Measurements from ENCODE around the gene SLC35E4.

Gene SLC35E4

GRCh38 chr22:30691204-30691603 is 55.6 kb downstream of the SLC35E4 start:
- no peak for DNase-seq (ENCODE audit: low spot score)

- DNase-seq (ENCODE audit: low spot score): peak; percentile 16
Measured at GRCh38 chr22:30694171-30694639, 58.6 kb downstream of the SLC35E4 start.

- DNase-seq (ENCODE audit: low spot score): peak; percentile 18
Measured at GRCh38 chr22:30694640-30695350, 59.2 kb downstream of the SLC35E4 start, which contains the start of gene OSBP2. Gene OSBP2, plus strand, starts transcription at chr22:30694874. Its CDS starts 36 bp downstream, at chr22:30694910.

- no peak for DNase-seq (ENCODE audit: low spot score)
Measured at GRCh38 chr22:30695351-30695851, 59.8 kb downstream of the SLC35E4 start.

GRCh38 chr22:30695871-30696655 is 60.5 kb downstream of the SLC35E4 start:
- no peak for DNase-seq (ENCODE audit: low spot score)

Data from hepatic stellate cell (primary cell).